PC-3 (cell line): ENCODE data around the gene IL21R. TPM values are rescaled to one million over a fixed set of nuclear protein-coding genes. Genes with fewer than 3 reads are reported as not detected.

Source experiments
- ATAC-seq: fragments of 200-7000 bp; cut with Tn5 transposase; 2 replicates; pipeline ENCODE4 v1.9.1; 2020; ENCODE audit warnings: mild to moderate bottlenecking, moderate library complexity
- BruUV-seq: library from RNA; stranded (reverse); fragments of 400-500 nt; replicated peaks from 2 replicates; lab custom pipeline; 2021; lab: Mats Ljungman, UMichigan
- CTCF ChIA-PET: fragments of 300-600 bp; sonication (Branson Sonifier 250); formaldehyde crosslinking; loops from one replicate; lab custom pipeline; 2022; ENCODE audit warnings: antibody characterized with exemption; lab: Charles Lee
- POLR2A ChIA-PET: fragments of 300-600 bp; sonication (Branson Sonifier 250); formaldehyde crosslinking; loops from one replicate; lab custom pipeline; 2022; ENCODE audit warnings: antibody characterized with exemption; ENCODE audit not compliant: unreplicated experiment; lab: Charles Lee
- DNase-seq: peaks from one replicate; pipeline ENCODE4 v3.0.0-alpha.2; 2015
- H2AFZ ChIP-seq: fragments of 300-600 bp; sonication (generic); 2 replicates; pipeline ENCODE4 v1.6.0; 2016; ENCODE audit warnings: antibody characterized with exemption, low read length
- H3F3A ChIP-seq: fragments of 300-600 bp; sonication (generic); one replicate; pipeline ENCODE4 v1.6.0; 2017; ENCODE audit warnings: antibody characterized with exemption, low read length, control low read depth, mild to moderate bottlenecking; ENCODE audit not compliant: unreplicated experiment
- H3K27ac ChIP-seq: fragments of 300-600 bp; sonication (generic); 2 replicates; pipeline ENCODE4 v1.5.1; 2016; ENCODE audit warnings: mild to moderate bottlenecking, low read length
- H3K27me3 ChIP-seq: fragments of 300-600 bp; sonication (generic); 2 replicates; pipeline ENCODE4 v1.6.1; 2016; ENCODE audit warnings: low read length, mixed read lengths
- H3K36me3 ChIP-seq: fragments of 300-600 bp; sonication (generic); 2 replicates; pipeline ENCODE4 v1.6.1; 2016; ENCODE audit warnings: low read depth, mixed run types, low read length, mixed read lengths
- H3K4me1 ChIP-seq: fragments of 300-600 bp; sonication (generic); 2 replicates; pipeline ENCODE4 v1.5.1; 2016; ENCODE audit warnings: low read length; ENCODE audit not compliant: insufficient read depth
- H3K4me2 ChIP-seq: fragments of 300-600 bp; sonication (generic); 2 replicates; pipeline ENCODE4 v1.6.0; 2016; ENCODE audit warnings: low read length
- H3K4me3 ChIP-seq: fragments of 300-600 bp; sonication (generic); 2 replicates; pipeline ENCODE4 v1.5.1; 2016; ENCODE audit warnings: mild to moderate bottlenecking, low read length, mixed read lengths
- H3K79me2 ChIP-seq: fragments of 300-600 bp; sonication (generic); 2 replicates; pipeline ENCODE4 v1.6.1; 2017; ENCODE audit warnings: low read length, mixed read lengths
- H3K9ac ChIP-seq: fragments of 300-600 bp; sonication (generic); 2 replicates; pipeline ENCODE4 v1.6.0; 2016; ENCODE audit warnings: mild to moderate bottlenecking, low read length
- H3K9me2 ChIP-seq: fragments of 300-600 bp; sonication (generic); replicated peaks from 2 replicates; pipeline ENCODE4 v1.6.1; 2016; ENCODE audit warnings: mixed run types, low read length, mixed read lengths
- H3K9me3 ChIP-seq: fragments of 300-600 bp; sonication (generic); 2 replicates; pipeline ENCODE4 v1.6.1; 2016; ENCODE audit warnings: low read length, mixed read lengths
- H4K20me1 ChIP-seq: fragments of 300-600 bp; sonication (generic); 2 replicates; pipeline ENCODE4 v1.6.1; 2016; ENCODE audit warnings: low read length, mixed read lengths
- EZH2 ChIP-seq: fragments of 300-600 bp; sonication (generic); IDR thresholded peaks from one replicate; pipeline ENCODE4 v1.6.1; 2017; ENCODE audit warnings: antibody characterized with exemption, mild to moderate bottlenecking, low read length; ENCODE audit not compliant: unreplicated experiment
- EZH2phosphoT487 ChIP-seq: fragments of 300-600 bp; sonication (generic); IDR thresholded peaks from 2 replicates; pipeline ENCODE4 v1.6.1; 2018; ENCODE audit warnings: mild to moderate bottlenecking, antibody characterized with exemption, low read length, borderline replicate concordance
- intact Hi-C: fragments of 100-400 bp; cut with micrococcal nuclease; formaldehyde crosslinking; loops from 2 replicates; pipeline ENCODE4 v1.9.0; 2023
- total RNA-seq: library from RNA; depleted of rRNA; stranded (reverse); fragments of >200 nt; gene quantifications from 2 replicates; pipeline ENCODE4 v1.2.3, GENCODE V29; 2014
- TF ChIP-seq, protein P1 (sequence below): fragments of 300-600 bp; sonication (generic); conservative IDR thresholded peaks from 2 replicates; pipeline ENCODE4 v1.5.1; 2017; ENCODE audit warnings: antibody characterized with exemption, low read depth, mild to moderate bottlenecking, low read length

IL21R gene
- total RNA-seq, 1 experiment from 2014 or later: 0.55 TPM

- ChIA-PET POLR2A (no interaction called here), CTCF (no interaction called here)
- intact Hi-C loops: no loop called here
- H2AFZ ChIP-seq: no peak overlapping the region
- no TSS peak for BruUV-seq
- H3K4me1 ChIP-seq: peaks cover 4% of the 10 kb centered on the region; the same call in 1 of the 2 replicates
- TF ChIP-seq EZH2phosphoT487: no peak
- H3K27me3 ChIP-seq: no peaks in the 10 kb centered on the region
- H3K4me2 ChIP-seq: no peak overlapping the region
- no peak overlapping the region for H3K4me3 ChIP-seq
- no peaks in the 10 kb centered on the region for H3K9me2 ChIP-seq
- H3F3A ChIP-seq: no peaks in the 10 kb centered on the region
- ATAC-seq (no peak), DNase-seq (no peak)
- no peaks in the 10 kb centered on the region for H4K20me1 ChIP-seq
- no peaks in the 10 kb centered on the region for H3K9me3 ChIP-seq
- H3K79me2 ChIP-seq: no peaks in the 10 kb centered on the region
- H3K27ac ChIP-seq: no peak overlapping the region
- H3K36me3 ChIP-seq: peaks cover 12% of the 10 kb centered on the region
- H3K9ac ChIP-seq: no peak overlapping the region
These were observed 87.9 kb downstream of the IL21R start for GRCh38 chr16:27489906-27490305.

GRCh38 chr16:27491894-27492587 is 90.1 kb downstream of the IL21R start:
- no peak overlapping the region for H3K4me3 ChIP-seq
- no peaks in the 10 kb centered on the region for H4K20me1 ChIP-seq
- no peak overlapping the region for H3K27ac ChIP-seq
- intact Hi-C loops: no loop called here
- H3K9me2 ChIP-seq: no peaks in the 10 kb centered on the region
- H3K27me3 ChIP-seq: no peaks in the 10 kb centered on the region
- peaks cover 4% of the 10 kb centered on the region; the same call in 1 of the 2 replicates for H3K4me1 ChIP-seq
- H3K36me3 ChIP-seq: peaks cover 12% of the 10 kb centered on the region
- no peak overlapping the region for H3K4me2 ChIP-seq
- TF ChIP-seq EZH2 (no peak), EZH2phosphoT487 (no peak)
- TF ChIP-seq, protein P1, sequence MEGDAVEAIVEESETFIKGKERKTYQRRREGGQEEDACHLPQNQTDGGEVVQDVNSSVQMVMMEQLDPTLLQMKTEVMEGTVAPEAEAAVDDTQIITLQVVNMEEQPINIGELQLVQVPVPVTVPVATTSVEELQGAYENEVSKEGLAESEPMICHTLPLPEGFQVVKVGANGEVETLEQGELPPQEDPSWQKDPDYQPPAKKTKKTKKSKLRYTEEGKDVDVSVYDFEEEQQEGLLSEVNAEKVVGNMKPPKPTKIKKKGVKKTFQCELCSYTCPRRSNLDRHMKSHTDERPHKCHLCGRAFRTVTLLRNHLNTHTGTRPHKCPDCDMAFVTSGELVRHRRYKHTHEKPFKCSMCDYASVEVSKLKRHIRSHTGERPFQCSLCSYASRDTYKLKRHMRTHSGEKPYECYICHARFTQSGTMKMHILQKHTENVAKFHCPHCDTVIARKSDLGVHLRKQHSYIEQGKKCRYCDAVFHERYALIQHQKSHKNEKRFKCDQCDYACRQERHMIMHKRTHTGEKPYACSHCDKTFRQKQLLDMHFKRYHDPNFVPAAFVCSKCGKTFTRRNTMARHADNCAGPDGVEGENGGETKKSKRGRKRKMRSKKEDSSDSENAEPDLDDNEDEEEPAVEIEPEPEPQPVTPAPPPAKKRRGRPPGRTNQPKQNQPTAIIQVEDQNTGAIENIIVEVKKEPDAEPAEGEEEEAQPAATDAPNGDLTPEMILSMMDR: no peak
- no peak overlapping the region for H3K9ac ChIP-seq
- no peaks in the 10 kb centered on the region for H3F3A ChIP-seq
- no TSS peak for BruUV-seq
- POLR2A ChIA-PET: no interaction called here
- H3K9me3 ChIP-seq: no peaks in the 10 kb centered on the region
- no peak overlapping the region for H2AFZ ChIP-seq
- CTCF ChIA-PET: no interaction called here
- H3K79me2 ChIP-seq: no peaks in the 10 kb centered on the region
- no peak; the same call in 1 of the 2 replicates for ATAC-seq
- peak; percentile 9 for DNase-seq

GRCh38 chr16:27492588-27492979 is 90.6 kb downstream of the IL21R start:
- ATAC-seq: no peak
- peaks cover 12% of the 10 kb centered on the region for H3K36me3 ChIP-seq
- H3K4me1 ChIP-seq: peaks cover 4% of the 10 kb centered on the region; the same call in 1 of the 2 replicates
- H3K79me2 ChIP-seq: no peaks in the 10 kb centered on the region
- POLR2A ChIA-PET: no interaction called here
- CTCF ChIA-PET: no interaction called here
- DNase-seq: no peak
- H3K4me3 ChIP-seq: no peak overlapping the region
- no peaks in the 10 kb centered on the region for H4K20me1 ChIP-seq
- H3K9me2 ChIP-seq: no peaks in the 10 kb centered on the region
- H3K4me2 ChIP-seq: no peak overlapping the region
- no TSS peak for BruUV-seq
- intact Hi-C loops: no loop called here
- no peak overlapping the region for H3K9ac ChIP-seq
- H2AFZ ChIP-seq: no peak overlapping the region
- H3K9me3 ChIP-seq: no peaks in the 10 kb centered on the region
- H3F3A ChIP-seq: no peaks in the 10 kb centered on the region
- H3K27ac ChIP-seq: no peak overlapping the region
- TF ChIP-seq, protein P1: no peak
- no peak for TF ChIP-seq EZH2phosphoT487
- TF ChIP-seq EZH2: no peak
- H3K27me3 ChIP-seq: no peaks in the 10 kb centered on the region
